ENCODE measurements around the gene SCN1A. TPM values are rescaled to one million over a fixed set of nuclear protein-coding genes. Genes with fewer than 3 reads are reported as not detected.

The SCN1A gene
- not detected for total RNA-seq

DNA sequence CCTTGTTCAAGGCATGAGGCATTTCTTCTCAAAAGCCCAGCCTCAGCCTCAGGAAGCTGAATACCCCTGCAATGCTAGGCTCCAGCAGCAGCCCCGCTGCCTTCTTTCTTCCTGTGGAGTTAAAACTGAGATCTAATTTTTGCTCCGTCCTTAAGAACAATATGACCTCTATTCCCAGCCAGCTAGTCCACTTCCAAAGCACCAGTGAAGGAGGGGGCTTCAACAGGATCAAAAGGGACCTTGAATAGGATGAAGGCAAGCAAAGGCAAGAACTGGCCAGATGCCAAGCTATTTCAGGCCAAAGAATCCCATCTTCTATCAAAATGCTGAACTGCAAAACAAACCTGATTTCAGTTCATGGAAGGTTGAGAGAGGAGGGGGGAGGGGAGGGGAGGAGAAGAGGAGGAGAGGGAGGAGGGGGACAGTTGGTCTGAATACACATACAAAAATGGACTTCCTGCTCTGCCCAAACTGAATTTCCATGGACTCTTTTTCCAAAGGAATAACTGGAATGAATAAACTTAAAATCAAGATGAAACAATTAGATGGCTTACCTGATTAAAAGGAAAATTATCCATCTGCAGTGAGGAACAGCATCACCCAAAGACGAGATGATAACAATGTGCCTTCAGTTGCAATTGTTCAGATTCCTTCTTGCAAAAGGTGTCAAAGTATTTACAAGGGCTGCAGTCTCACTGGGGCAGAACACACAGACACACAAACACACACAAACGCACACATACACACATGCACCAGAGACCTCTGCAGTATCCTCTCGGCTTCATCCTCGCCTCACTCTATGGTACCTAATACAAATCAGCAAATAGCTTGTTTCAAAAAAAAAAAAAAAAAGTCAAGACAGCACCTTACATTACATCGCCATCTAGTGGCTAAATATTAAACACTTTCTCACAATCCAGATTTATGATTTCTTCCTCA, at the start of gene SCN1A:
SCN1A (minus strand) TSS at position 804 of the 939 bp plus-strand sequence. CDS start 54,399 bp downstream, outside the sequence.
- WGBS, 2 donors = 24 to 26% methylated on average over 7 of the region's 7 CpGs
- H3K9me3 ChIP-seq = no peaks in the 10 kb centered on the region
- no peak for TF ChIP-seq POLR2A (IDR thresholded peaks at IDR 0.05)
- TF ChIP-seq, protein P1, sequence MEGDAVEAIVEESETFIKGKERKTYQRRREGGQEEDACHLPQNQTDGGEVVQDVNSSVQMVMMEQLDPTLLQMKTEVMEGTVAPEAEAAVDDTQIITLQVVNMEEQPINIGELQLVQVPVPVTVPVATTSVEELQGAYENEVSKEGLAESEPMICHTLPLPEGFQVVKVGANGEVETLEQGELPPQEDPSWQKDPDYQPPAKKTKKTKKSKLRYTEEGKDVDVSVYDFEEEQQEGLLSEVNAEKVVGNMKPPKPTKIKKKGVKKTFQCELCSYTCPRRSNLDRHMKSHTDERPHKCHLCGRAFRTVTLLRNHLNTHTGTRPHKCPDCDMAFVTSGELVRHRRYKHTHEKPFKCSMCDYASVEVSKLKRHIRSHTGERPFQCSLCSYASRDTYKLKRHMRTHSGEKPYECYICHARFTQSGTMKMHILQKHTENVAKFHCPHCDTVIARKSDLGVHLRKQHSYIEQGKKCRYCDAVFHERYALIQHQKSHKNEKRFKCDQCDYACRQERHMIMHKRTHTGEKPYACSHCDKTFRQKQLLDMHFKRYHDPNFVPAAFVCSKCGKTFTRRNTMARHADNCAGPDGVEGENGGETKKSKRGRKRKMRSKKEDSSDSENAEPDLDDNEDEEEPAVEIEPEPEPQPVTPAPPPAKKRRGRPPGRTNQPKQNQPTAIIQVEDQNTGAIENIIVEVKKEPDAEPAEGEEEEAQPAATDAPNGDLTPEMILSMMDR (IDR thresholded peaks at IDR 0.05) = peak; percentile 38 to 91 (median 60)
- no peaks in the 10 kb centered on the region for H3K4me1 ChIP-seq
- ATAC-seq (peak; percentile 47), DNase-seq (peak in 1 of 4 donors; percentile 22)
- no peak within 1 kb of the TSS for H3K4me3 ChIP-seq
- intact Hi-C loops (cut with DNase I) = loop anchor here (10.0 kb wide), 1 partner anchor 173 kb away; the partner anchor contains the start of gene TTC21B
- H3K27ac ChIP-seq = no peak within 1 kb of the TSS
- no peaks in the 10 kb centered on the region for H3K36me3 ChIP-seq (replicated peaks in 1 of 2; ENCODE audit: insufficient read depth in 1 of 2, low read depth in 2 of 2)
- H3K27me3 ChIP-seq = no peaks in the 10 kb centered on the region

DNA sequence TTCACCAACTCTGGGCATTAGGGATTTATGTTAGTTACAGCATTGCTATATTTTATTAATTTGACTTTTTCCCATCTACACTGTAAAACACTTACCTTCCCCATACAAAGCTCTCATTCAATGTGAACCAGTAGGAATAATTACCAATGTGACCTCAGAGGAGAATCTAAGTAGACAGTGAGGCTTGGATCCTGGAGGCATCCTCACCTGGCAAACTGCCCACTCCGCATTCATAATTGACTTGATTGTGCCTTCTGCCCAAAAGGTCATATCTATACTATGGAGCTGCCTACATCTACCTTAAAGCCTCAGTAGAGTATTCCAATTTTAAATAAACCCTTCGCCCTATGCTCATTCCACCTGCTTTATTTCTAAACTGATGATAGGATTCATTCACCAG, 45.4 kb upstream of the SCN1A start:
- Histone ChIP-seq H3K9me3 (no peaks in the 10 kb centered on the region), H3K4me1 (no peaks in the 10 kb centered on the region), H3K27me3 (no peaks in the 10 kb centered on the region), H3K4me3 (no peak overlapping the region), H3K36me3 (replicated peaks in 1 of 2; ENCODE audit: insufficient read depth in 1 of 2, low read depth in 2 of 2) (no peaks in the 10 kb centered on the region), H3K27ac (no peak overlapping the region)
- intact Hi-C loops (cut with DNase I) = no loop called here
- ATAC-seq (no peak), DNase-seq (no peak)
- TF ChIP-seq, protein P1 (IDR thresholded peaks at IDR 0.05) = no peak
- TF ChIP-seq POLR2A (IDR thresholded peaks at IDR 0.05) = no peak
- 83 to 86% methylated on average over 2 of the region's 2 CpGs for WGBS, 2 donors

DNA sequence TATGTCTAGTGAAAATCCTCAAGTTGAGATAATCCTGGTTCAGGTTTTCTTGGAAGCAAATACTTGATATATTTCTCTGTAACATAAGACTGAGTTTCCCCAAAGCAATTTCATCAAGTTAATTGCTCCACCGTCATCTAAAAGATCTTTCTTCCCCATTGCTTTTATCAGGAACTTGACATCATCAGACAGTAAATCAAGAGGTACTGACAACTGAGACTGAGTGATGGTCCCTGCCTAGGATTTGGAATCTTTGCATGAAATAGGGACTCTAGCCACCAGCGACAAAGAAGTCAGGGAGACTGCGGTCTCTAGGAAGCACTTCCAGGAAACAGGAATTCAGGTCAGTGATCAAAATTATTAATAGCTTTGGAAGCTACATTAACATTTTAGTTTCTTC, 43.4 kb upstream of the SCN1A start:
- Histone ChIP-seq H3K27ac (no peak overlapping the region), H3K36me3 (replicated peaks in 1 of 2; ENCODE audit: insufficient read depth in 1 of 2, low read depth in 2 of 2) (no peaks in the 10 kb centered on the region), H3K9me3 (no peaks in the 10 kb centered on the region), H3K4me1 (no peaks in the 10 kb centered on the region), H3K4me3 (no peak overlapping the region), H3K27me3 (no peaks in the 10 kb centered on the region)
- intact Hi-C loops (cut with DNase I) = no loop called here
- DNase-seq (no peak), ATAC-seq (no peak)
- no peak for TF ChIP-seq POLR2A (IDR thresholded peaks at IDR 0.05)
- TF ChIP-seq, protein P1 (IDR thresholded peaks at IDR 0.05) = no peak
- WGBS, 2 donors = 48 to 59% methylated on average over 3 of the region's 3 CpGs

DNA sequence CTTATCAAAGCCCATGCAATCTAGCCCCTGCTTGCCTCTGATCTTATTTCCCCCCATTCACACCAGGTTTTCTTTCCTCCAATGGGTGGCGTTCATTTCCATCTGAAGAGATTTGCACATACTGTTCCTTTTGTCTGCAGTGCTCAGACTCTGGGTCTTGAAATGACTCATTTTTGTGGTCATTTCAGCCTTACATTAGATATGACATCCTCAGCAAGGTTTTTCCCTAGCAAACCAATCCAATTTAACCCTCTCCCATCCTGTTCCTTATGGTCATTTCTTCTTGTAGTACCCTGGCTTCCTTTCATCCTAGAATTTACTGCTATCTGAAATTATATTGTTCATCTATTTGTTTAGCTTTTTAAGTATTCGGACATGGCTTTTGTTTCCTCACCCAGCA, 42.5 kb upstream of the SCN1A start:
- intact Hi-C loops (cut with DNase I) = no loop called here
- 75 to 85% methylated on average over 2 of the region's 2 CpGs for WGBS, 2 donors
- no peaks in the 10 kb centered on the region for H3K27me3 ChIP-seq
- DNase-seq (no peak), ATAC-seq (no peak)
- H3K4me3 ChIP-seq = no peak overlapping the region
- no peaks in the 10 kb centered on the region for H3K4me1 ChIP-seq
- H3K36me3 ChIP-seq (replicated peaks in 1 of 2; ENCODE audit: insufficient read depth in 1 of 2, low read depth in 2 of 2) = no peaks in the 10 kb centered on the region
- no peaks in the 10 kb centered on the region for H3K9me3 ChIP-seq
- no peak for TF ChIP-seq POLR2A (IDR thresholded peaks at IDR 0.05)
- TF ChIP-seq, protein P1 (IDR thresholded peaks at IDR 0.05) = no peak
- no peak overlapping the region for H3K27ac ChIP-seq
